Measurements from ENCODE around the gene SCO2.

Gene SCO2

DNA sequence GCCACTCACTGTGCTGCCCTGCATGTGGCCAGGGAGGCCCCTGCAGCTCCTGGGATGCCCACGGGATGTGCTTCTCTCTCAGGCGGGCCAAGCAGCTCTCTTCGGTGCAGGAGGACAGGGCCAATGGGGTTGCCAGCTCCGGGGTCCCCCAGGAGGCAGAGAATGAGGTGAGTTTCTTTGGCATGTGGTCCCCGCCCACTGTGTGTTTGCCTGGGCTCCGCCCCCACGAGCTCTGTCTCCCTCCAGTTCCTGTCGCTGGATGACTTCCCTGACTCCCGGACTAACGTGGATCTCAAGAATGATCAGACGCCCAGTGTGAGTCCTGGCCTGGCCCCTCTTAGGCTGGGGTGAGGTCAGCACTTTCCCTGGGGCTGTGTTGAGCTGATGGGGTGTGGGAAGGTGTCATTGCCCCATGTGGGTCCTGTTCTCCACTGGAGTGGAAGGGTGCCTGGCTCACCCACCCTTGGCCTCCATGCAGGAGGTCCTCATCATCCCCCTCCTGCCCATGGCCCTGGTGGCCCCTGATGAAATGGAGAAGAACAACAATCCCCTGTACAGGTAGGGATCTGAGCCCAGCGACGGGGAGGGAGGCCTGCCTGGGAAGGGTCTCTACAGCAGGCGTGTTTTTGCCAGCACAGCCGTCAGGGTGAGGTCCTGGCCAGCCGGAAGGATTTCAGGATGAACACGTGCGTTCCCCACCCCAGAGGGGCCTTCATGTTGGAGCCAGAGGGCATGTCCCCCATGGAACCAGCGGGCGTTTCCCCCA lies 7.7 kb downstream of the SCO2 start:
- no peak for DNase-seq

DNA sequence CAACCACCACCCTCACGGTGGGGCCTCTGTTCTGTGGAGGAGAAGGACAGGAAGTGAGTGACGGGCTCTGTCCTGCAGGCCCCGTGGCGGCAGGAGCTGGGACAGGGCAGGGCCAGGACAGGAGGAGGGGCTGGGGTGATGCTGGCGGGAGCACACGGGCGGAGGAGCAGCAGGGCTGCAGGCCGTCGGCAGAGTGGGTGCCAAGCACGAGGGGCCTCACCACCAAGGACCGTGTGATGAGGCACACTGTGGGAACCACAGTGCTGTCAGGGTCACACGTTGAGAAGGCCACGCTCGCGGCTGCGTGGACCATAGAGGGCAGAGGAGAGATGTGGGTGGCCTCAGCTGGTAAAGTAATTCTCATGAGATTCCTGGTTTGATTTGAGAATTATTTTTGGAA lies 8.5 kb downstream of the SCO2 start:
- no peak for DNase-seq

DNA sequence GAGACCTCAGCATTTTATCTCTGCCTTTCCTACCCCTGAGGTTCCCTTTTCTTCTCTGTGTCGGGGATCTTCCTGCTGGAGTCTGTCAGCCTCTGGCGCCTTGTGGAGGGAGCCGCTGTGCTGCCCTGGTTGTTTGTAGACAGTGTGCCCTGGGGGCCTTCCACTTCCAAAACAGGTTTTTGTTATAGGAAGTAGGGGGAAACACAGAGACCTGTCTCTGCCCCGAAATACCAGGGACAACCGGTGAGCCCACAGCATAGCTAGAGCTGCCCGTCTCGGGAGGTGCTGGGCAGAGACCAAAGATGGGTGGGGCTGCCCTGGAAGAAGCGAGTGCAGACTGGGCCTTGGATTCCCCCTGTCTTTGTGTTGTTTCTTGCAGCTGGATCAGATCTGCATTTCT lies 9.3 kb downstream of the SCO2 start:
- DNase-seq, result no peak

DNA sequence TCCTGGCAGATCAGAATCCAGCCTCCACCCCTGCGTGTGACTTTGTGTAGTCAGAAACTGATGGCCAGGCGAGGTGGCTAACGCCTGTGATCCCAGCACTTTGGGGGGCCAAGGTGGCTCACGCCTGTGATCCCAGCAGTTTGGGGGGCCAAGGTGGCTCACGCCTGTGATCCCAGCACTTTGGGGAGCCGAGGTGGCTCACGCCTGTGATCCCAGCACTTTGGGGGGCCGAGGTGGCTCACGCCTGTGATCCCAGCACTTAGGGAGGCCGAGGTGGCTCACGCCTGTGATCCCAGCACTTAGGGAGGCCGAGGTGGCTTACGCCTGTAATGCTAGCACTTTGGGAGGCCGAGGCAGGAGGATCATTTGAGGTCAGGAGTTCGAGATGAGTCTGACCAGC lies 12.2 kb downstream of the SCO2 start:
- no peak for DNase-seq

DNA sequence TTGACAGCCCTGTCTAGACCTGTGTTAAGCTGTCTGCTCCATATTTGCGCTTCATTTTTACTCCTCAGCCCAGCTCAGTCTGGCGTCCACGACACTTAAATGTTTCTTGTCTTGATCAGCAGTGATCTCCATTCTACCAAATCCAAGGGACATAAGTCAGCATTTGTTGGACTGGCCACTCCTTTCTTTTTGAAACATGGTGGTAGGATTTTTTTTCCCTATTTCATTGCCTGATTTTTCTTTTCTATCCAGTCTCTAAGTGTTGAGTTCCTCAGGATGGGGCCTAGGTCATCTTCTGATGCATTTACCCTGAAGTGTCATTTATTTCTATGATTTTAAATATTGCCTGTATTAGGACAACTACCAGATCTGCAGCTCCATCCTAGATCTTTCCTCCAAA lies 16.5 kb downstream of the SCO2 start:
- no peak for DNase-seq

DNA sequence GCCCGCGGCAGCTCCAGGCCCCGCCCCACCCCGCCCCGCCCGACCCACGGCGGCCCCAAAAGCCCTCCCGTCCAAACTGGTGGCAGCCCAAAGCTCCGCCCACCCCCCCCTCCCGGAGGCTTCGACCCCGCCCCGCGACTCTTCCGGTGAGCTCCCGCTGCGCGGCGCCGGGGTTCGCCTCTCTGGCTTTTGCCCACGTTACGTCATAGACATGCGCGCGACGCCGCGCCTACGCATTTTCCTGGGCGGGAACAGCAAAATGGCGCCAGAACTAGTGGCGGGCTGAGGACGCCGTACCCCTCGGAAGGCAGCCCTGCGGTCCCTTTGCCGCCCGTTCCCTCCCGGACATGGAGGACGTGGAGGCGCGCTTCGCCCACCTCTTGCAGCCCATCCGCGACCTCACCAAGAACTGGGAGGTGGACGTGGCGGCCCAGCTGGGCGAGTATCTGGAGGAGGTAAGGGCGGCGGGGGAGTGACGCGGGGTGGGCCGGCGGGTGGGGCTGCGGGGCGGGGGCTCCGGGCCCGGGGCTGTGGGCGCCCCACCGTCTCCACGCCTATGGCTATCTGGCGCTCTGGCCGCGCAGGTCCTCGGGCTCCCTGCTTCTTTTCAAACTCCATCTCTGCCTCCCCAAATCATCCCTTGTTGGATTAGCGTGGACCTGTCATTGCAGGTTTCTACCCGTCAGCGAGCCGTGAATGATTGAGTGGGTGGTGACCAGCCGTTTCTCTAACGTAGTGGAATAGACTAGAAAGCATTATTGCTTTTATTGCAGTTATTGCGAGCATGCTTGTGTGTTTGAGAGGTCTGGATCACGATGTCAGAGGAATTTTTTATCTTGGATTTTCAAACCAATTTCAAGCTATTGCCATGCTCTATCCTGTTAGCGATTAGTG lies 17.2 kb downstream of the SCO2 start, which contains the start of gene NCAPH2:
TSS of gene NCAPH2 (plus strand) at position 234 of the 894 bp plus-strand sequence. CDS start at position 348, 114 bp downstream.
- peak; percentile 97 for DNase-seq

DNA sequence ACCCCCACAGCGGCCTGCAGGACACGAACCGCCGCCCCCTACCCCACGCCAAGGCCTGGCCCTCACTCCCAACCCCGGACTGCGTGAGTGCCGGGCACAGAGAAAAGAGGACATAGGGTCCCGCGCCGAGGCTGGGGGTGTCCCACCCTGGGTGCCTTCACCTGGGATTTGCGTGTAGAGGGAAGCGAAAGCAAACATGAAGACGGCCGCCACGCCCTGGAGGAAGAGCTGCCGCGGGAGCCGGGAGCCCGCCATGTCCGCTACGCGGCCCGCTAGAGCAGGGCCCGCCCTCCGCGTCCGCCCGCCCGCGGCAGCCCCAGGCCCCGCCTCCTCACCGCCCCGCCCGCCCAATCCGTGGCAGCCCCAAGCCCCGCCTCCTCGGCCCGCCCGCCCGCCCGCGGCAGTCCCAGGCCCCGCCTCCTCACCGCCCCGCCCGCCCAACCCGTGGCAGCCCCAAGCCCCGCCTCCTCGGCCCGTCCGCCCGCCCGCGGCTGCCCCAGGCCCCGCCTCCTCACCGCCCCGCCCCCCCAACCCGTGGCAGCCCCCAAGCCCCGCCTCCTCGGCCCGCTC lies 17.9 kb downstream of the SCO2 start, which contains the start of gene LMF2:
TSS of gene LMF2 (minus strand) at position 282 of the 570 bp plus-strand sequence. CDS start at position 255, 27 bp downstream.
- peak; percentile 94 for DNase-seq

DNA sequence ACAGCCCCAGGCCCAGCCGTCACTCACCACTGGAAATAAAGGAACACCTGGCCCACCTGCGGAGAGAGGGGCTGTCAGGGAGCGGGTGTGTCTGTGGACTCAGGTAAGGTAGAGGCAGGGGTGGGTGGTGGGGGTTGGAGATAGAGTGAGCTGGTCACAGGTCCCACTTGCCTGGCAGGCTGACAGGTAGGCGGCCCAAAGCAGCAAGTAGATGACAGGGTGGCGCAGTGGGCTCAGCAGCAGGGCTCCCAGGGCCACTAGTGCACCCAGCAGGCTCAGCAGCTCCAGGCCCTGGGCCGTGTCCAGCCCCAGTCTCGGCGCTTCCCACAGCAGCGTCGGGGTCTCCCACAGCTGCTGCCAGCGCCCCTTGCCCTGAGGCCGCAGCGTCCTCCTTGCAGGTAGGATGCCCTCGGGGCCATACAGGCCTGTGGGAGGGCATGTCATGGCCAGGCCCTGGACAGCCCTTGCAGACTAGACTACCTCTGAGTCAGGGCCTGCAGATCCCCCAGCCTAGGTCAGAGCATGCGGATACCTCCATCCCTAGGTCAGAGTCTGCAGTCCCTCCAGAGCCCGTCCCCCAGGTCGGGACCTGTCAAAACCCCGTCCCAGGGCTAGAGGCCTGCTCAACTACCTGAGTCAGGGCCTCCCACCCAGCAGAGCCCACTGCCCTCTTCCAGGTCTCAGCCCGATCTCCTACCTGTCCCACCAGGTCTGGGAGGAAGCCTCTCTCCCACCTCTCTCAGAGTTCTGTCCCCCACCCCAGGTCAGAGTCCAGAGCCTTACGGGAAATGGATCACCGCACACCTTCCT lies 18.6 kb downstream of the SCO2 start:
- no peak for DNase-seq

DNA sequence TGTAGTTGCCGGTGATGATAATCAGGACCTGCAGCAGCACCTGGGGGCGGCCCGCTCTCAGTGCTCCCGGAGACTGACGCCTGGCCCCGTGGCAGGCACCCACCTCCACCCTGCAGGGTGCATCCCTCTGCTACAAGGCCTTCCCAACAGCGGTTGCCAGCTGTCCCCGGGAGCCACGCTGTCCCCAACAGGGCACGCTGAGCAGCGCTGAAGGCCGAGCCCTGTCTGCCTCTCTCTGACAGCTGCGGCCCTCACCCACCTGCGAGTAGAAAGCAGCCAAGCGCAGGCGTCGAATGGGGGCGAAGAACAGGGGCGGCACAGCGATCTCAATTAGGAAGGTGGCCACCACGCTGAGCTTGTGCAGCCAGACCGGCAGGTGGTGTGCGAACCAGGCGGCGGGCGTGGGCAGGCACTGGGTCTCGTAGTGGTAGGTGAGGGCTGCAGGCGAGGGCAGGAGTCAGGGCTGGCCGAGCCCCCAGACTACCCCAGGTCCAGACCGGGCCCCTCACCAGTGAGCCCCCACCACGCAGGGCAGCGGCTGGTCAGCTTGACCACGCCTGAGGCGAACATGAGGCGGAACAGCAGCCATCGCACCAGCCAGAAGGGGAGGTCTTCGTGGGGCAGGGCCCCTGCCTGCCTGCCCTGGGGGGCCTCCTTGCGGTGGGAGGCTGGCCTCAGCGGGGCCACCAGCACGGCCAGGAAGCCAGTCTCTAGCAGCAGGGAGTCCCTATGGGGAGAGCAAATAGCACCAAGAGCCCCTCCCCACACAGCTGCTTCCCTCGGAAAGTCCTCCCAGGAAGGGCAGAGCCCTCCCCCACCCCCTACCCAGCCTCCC lies 19.4 kb downstream of the SCO2 start:
- no peak for DNase-seq

DNA sequence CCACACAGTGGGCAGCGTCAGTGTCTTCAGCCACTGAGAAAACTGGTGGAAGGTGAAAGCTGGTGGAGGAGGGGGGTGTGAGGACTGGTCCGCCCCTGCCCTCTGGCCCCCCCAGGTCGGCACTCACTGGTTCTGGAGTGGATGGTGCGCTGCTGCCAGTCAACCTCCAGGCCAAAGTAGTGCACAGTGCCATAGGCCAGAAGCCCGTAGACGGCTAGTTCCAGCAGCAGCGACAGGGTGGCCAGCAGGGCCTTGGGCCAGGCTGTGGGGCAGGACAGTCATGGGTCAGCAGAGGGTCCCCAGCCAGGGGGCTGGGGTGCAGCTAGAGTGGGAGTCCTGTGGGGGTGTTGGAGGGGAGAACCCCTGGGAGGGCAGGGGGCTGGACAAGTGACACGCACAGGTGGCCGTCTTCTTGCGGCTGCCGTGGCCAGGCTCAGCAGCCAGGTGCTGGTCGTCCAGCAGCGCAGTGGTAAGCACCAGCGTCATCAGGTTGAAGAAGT lies 20.1 kb downstream of the SCO2 start:
- no peak for DNase-seq

DNA sequence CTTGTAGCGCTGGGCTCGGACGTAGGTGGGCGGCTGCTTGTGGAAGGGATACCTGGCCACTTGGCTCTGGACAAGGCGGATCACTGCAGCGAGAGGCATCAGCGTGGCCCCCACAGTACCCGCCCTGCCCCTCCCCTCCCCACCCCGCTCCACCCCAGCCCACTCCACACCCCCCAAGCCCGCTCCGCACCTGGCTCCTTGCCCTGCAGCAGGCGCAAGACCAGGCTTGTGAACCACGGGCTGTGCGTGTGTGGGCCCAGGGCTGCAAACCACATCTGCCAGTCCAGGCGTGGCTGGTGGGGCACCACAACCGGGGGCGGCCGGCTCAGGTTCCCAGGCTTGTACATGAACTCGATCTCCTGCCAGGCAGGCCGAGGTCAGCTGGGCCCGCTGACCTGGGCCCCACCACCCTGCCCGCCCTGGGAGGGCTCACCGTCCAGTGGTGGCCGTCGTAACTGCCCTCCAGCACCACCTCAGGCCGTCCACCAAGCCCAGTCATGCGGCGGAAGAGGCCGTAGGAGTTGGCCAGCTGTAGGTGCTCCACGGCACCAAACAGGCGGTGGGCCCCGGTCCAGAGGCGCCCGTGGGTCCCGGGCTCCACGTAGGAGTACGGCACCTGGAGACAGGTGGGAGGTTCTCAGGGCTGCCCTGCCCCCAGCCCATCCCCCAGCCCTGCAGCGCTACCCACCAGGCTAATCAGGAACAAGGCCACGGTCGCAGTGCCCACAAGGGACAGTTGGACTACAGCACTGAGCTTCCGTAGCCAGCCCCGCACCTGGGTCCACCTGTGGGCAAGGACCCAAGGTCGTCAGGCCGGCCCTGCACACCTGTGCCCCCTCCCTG lies 20.8 kb downstream of the SCO2 start:
- no peak for DNase-seq

DNA sequence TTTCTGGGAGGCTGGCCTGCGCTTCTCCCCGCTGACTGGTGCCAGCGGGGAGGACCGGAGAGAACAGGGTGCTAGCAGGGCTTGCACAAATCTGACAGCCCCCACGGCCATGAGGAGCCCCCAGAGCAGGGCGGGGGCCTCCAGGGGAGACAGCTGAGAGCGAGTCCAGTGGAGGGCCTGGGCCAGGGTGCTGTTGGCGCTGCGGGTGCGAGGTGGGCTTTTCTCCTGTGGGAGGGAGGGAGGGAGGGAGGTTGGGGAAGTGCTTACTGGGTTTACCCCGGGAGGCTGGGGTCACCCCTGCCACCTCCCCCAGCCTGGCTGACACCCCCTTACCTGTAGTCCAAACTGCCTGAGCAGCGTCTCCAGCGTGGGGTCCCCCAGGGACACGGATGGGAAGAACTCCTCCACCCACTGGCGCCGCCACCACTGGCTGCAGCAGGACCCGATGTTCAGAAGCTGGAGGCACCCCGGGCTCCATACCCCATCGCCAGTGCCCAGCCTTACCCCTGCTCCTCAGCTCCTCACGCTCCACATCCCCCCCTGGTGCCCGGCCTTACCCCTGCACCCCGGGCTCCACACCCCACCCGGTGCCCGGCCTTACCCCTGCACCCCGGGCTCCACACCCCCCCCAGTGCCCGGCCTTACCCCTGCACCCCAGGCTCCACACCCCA lies 21.8 kb downstream of the SCO2 start:
- no peak for DNase-seq

DNA sequence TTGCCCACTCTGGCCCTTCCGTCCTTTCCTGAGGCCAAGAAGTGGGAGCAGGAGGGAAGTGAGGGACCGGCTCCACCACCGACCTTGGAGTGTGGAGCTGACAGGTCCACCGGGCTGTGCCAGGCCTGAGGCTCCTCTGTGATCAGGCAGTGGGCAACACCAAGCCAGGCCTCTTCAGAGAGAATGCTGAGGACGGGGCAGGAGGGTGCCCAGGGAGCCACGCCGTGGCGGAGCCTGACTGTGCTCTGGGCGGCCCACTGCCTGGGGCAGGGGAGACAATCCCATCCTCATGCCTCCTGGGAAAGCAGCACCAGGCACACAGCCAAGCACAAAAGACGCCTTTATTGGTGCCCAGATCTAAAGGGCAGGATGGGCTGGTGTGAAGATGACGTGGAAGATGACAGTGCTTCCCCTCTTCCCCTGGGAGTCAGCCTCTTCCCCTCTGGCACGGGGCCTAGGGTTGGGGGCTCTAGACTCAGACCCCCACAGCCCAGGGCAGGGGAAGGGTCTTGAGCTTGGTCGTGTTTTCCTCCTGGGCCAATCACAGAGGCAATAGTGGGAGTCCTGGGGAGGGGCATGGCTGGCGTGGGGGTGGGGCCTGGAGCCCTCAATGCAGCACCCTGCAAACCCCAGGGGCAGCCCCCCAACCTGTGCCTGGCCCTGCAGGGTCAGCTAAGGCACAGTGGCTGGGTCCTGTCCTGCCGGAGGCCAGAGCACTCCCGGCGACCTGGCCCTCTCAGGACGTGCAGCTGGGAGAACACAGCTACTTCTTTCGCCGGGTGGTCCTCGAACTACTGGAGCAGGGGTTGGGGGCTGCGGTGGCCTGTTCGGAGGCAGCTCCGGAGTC lies 22.5 kb downstream of the SCO2 start:
- DNase-seq, result no peak

DNA sequence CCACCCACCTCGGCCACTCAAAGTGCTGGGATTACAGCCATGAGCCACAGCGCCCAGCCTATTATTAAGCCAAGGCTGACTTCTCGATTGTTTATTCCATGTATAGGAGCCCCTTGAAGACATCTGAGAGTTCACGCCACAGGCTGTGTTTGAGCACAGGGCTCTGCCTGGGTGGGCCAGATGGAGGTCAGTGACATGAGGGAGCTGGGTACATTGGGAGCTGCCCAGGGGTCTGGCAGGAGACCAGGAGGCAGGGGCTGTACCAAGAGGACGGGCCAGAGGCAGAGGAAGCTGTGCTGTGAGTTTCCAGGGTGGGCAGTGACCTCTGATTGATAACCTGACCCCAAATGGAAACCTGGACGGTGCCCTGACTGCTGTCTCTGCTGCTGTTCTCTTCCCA lies 23.3 kb downstream of the SCO2 start:
- DNase-seq, result no peak

DNA sequence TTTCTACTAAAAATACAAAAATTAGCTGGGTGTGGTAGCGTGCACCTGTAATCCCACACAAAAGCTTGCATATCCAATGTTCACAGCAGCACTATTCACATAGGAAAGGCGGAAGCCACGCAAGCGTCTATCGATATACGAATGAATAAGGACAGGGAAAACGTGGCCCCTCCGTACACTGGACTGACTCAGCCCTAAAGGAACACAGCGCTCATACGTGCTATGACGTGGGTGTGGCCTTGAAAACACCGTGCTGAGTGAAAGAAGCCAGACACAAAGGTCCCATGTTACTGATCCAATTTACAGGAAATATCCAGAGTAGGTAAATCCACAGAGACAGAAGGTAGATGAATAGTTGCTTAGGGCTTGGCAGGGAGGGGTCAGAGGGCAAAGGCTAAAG lies 24.9 kb downstream of the SCO2 start:
- no peak for DNase-seq

DNA sequence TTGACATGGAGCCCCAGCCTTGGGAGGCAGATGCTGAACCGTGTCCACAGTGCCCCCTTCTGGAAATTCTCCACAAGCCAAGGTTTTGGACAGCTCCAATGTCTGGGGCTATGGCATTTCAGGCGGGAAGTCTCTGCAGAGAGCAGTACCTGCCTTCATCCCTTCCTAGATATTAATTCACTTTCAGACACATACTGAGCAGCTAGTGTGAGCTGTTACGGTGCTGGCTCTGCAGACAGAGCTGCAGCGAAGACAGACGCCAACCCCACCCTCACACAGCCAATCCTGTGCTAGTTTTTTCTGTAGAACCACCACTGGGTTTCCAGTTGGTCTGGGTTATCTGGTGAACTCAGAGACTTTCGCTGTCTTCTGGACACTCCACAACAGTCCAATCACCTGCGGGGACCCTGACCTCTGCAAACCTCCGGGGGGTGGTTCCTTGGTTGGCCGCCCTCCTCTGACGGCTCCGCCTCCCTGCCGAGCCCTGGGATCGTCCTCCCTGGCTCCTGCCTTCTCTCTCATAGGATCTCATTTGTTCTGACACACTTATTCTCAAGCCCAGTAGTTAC lies 27.0 kb downstream of the SCO2 start:
- DNase-seq, result peak; percentile 62

DNA sequence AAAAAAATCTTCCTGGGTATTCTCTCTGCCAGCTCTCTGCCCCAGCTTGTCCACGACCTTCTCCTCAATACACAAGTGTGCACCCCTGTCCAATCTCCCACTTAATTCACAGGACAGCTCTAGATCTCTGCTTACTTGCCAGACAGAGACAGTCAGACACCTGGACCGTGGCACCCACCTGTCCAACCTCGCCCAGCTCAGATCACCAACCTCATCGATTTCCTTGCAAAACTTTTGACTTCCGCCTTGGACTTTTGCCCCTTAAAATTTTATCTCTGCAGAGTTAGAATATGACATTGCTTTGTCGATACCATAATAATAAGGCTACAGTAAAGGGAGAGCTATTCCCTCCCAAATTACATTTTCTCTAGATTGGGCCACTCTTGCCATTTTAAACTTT lies 28.3 kb downstream of the SCO2 start:
- DNase-seq, result no peak

DNA sequence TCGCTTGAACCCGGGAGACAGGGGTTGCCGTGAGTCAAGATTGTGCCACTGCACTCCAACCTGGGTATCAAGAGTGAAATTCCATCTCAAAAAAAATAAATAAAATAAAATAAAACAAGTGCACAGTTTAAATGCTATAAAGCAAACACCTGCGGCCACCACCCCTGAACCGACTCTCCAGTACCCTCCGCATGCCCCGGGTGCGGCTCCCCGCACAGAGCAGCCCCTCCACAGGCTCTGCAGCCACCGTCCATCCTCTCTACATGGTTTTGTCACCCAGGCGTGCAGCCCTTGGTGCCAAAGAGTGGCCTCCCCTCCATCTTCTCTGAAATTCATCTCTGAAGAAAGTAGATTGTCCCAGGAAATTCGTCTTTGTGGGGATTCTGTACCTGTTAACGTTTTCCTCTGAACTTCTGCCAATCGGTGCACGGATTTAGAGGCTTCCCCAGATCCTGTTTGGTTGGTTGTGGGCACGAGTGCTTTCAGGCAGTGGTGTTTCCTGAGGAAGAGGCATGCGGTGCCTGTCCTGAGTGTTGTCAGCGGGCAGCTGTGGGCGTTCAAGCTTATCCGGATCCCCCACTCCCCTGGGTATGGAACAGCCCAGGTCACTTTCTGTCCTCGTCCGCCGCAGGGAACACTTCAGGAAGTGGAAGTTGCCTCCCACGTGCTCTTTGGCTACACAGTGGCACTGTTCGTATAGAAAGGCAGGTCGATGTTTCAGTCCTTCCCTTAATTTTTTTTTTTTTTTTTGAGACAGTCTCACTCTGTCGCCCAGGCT lies 34.7 kb downstream of the SCO2 start:
- no peak for DNase-seq

Data from stimulated activated CD4-positive, alpha-beta T cell treated with anti-CD3 and anti-CD28 coated beads, Interleukin-4, amount 100 ng/mL, for 1 hour (primary cell).